BLaER1 (cell line): Measurements from ENCODE around the gene OPRD1.
"Not testable (repeated sequence)": the region's sequence is repeated elsewhere in the genome, so short reads cannot be mapped to it uniquely, and the experiment has no call there.

Source experiments
- H3K27ac ChIP-seq: shearing (Covaris generic); formaldehyde crosslinking; 2 replicates; pipeline ENCODE4 v1.8.1; 2022
- H3K27me3 ChIP-seq: shearing (Covaris generic); formaldehyde crosslinking; 2 replicates; pipeline ENCODE4 v1.8.1; 2022
- H3K36me3 ChIP-seq: shearing (Covaris generic); formaldehyde crosslinking; 2 replicates; pipeline ENCODE4 v1.8.1; 2022
- H3K4me1 ChIP-seq: shearing (Covaris generic); formaldehyde crosslinking; 2 replicates; pipeline ENCODE4 v1.8.1; 2022
- H3K4me2 ChIP-seq: shearing (Covaris generic); formaldehyde crosslinking; 2 replicates; pipeline ENCODE4 v1.8.1; 2022
- H3K4me3 ChIP-seq: shearing (Covaris generic); formaldehyde crosslinking; 2 replicates; pipeline ENCODE4 v1.8.1; 2022
- H3K9ac ChIP-seq: shearing (Covaris generic); formaldehyde crosslinking; 2 replicates; pipeline ENCODE4 v1.8.1; 2022
- H3K9me3 ChIP-seq: shearing (Covaris generic); formaldehyde crosslinking; 2 replicates; pipeline ENCODE4 v1.8.1; 2022
- H4K20me1 ChIP-seq: shearing (Covaris generic); formaldehyde crosslinking; 2 replicates; pipeline ENCODE4 v1.8.1; 2022
- Cebpa-rat ChIP-seq: shearing (Covaris generic); IDR thresholded peaks from 2 replicates; pipeline ENCODE4 v1.8.1; 2022

Gene OPRD1

DNA sequence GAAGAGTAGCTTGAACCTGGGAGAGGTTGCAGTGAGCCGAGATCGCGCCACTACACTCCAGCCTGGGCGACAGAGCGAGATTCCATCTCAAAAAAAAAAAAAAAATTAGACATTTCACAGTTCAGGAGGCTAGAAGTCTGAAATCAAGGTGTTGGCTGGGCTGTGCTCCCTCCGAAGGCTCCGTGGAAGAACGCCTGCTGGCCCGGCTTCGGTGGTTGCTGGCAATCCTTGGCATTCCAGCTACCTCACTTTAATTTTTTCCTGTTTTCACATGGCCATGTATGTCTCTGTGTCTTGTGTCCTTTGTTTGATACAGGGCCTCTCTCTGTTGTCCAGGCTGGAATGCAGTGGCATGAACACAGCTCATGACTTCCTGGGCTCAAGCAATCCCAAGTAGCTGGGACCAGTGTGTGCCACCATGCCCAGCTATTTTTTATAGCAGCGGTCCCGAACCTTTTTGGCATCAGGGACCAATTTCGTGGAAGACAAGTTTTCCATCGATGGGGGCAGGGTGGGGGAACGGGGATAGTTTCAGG, 24.5 kb downstream of the OPRD1 start:
- H3K27me3 ChIP-seq, result no peaks in the 10 kb centered on the region
- H4K20me1 ChIP-seq, result no peaks in the 10 kb centered on the region
- no peaks in the 10 kb centered on the region for H3K9me3 ChIP-seq
- no peak for TF ChIP-seq Cebpa-rat
- no peak overlapping the region for H3K9ac ChIP-seq
- H3K36me3 ChIP-seq, result no peaks in the 10 kb centered on the region
- H3K4me1 ChIP-seq, result no peaks in the 10 kb centered on the region
- no peak overlapping the region for H3K4me2 ChIP-seq
- no peak overlapping the region for H3K27ac ChIP-seq
- H3K4me3 ChIP-seq, result no peak overlapping the region

- TF ChIP-seq Cebpa-rat, result no peak
- Histone ChIP-seq H3K27me3 (no peaks in the 10 kb centered on the region), H3K27ac (no peak overlapping the region), H3K4me1 (peaks cover 5% of the 10 kb centered on the region), H3K4me2 (no peak overlapping the region), H4K20me1 (no peaks in the 10 kb centered on the region), H3K4me3 (no peak overlapping the region), H3K9ac (no peak overlapping the region), H3K9me3 (no peaks in the 10 kb centered on the region), H3K36me3 (no peaks in the 10 kb centered on the region)
Observed at GRCh38 chr1:28840928-28841544, 29.1 kb downstream of the OPRD1 start.

- H3K4me3 ChIP-seq, result no peak overlapping the region
- H3K4me1 ChIP-seq, result peaks cover 7% of the 10 kb centered on the region
- no peak for TF ChIP-seq Cebpa-rat
- H3K27me3 ChIP-seq, result no peaks in the 10 kb centered on the region
- H3K9ac ChIP-seq, result no peak overlapping the region
- no peaks in the 10 kb centered on the region for H3K36me3 ChIP-seq
- no peaks in the 10 kb centered on the region for H4K20me1 ChIP-seq
- no peaks in the 10 kb centered on the region for H3K9me3 ChIP-seq
- no peak overlapping the region for H3K27ac ChIP-seq
- H3K4me2 ChIP-seq, result peak overlapping the region; percentile 25
Observed at GRCh38 chr1:28845786-28846543, 34.0 kb downstream of the OPRD1 start.

- not testable (repeated sequence) for H3K27me3 ChIP-seq, H3K4me2 ChIP-seq, H3K4me3 ChIP-seq, H3K27ac ChIP-seq, H3K36me3 ChIP-seq, H3K4me1 ChIP-seq, H4K20me1 ChIP-seq, H3K9me3 ChIP-seq, H3K9ac ChIP-seq
Observed at GRCh38 chr1:28847207-28847606, 35.2 kb downstream of the OPRD1 start.

GRCh38 chr1:28848416-28848815, 36.4 kb downstream of the OPRD1 start:
- no peaks in the 10 kb centered on the region for H3K36me3 ChIP-seq
- no peaks in the 10 kb centered on the region for H4K20me1 ChIP-seq
- H3K4me2 ChIP-seq, result no peak overlapping the region
- no peaks in the 10 kb centered on the region for H3K9me3 ChIP-seq
- no peaks in the 10 kb centered on the region for H3K27me3 ChIP-seq
- no peak overlapping the region for H3K9ac ChIP-seq
- H3K4me1 ChIP-seq, result peaks cover 7% of the 10 kb centered on the region
- TF ChIP-seq Cebpa-rat, result no peak
- H3K4me3 ChIP-seq, result no peak overlapping the region
- no peak overlapping the region for H3K27ac ChIP-seq

- Histone ChIP-seq H4K20me1 (no peaks in the 10 kb centered on the region), H3K27ac (no peak overlapping the region), H3K36me3 (no peaks in the 10 kb centered on the region), H3K4me3 (no peak overlapping the region), H3K27me3 (no peaks in the 10 kb centered on the region), H3K4me1 (no peaks in the 10 kb centered on the region; the same call in 1 of the 2 replicates), H3K4me2 (no peak overlapping the region), H3K9me3 (no peaks in the 10 kb centered on the region), H3K9ac (no peak overlapping the region)
- TF ChIP-seq Cebpa-rat, result no peak
Observed at GRCh38 chr1:28853093-28853742, 41.2 kb downstream of the OPRD1 start.

DNA sequence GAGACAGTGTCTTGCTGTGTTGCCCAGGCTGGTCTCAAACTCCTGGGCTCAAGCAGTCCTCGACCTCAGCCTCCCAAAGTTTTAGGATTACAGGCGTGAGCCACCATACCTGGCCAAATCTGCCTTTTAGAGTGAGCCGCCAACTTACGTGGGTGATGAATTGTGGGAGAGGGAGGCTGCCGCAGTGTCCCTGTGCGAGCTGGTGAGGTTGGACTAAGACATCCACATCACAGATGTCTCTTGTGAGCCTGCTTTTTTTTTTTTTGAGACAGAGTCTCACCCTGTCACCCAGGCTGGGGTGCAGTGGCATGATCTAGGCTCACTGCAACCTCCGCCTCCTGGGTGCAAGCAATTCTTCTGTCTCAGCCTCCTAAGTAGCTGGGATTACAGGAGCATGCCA, 42.4 kb downstream of the OPRD1 start:
- not testable (repeated sequence) for H3K4me2 ChIP-seq, H3K27me3 ChIP-seq

DNA sequence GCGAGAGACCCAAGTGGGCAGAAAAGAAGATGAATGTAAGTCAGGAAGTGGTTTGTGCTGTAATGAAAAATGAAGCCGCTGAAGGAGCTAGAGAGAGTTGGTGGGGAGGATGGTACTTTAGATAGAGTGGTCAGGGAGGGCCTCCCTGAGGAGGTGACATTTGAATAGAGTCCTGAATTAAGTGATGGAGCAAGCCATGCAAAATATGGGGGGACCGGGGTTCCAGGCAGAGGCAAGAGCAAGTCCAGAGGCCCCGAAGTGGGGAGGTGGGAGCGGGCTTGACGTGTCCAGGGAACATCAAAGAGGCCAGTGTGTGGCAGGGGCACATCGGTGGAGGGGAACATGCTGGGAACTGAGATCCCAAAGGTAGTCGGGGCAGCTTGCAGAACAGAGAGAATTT, 43.1 kb downstream of the OPRD1 start:
- Histone ChIP-seq H3K27me3 (no peaks in the 10 kb centered on the region), H3K9ac (no peak overlapping the region), H3K4me1 (no peaks in the 10 kb centered on the region; the same call in 1 of the 2 replicates), H4K20me1 (no peaks in the 10 kb centered on the region), H3K36me3 (no peaks in the 10 kb centered on the region), H3K9me3 (no peaks in the 10 kb centered on the region), H3K27ac (no peak overlapping the region), H3K4me2 (no peak overlapping the region), H3K4me3 (no peak overlapping the region)
- TF ChIP-seq Cebpa-rat, result no peak

More for the DNA sequence above, 42.4 kb downstream of the OPRD1 start:
- H4K20me1 ChIP-seq, H3K4me1 ChIP-seq, H3K36me3 ChIP-seq, H3K27ac ChIP-seq, H3K9ac ChIP-seq, H3K9me3 ChIP-seq, H3K4me3 ChIP-seq: not testable (repeated sequence)

DNA sequence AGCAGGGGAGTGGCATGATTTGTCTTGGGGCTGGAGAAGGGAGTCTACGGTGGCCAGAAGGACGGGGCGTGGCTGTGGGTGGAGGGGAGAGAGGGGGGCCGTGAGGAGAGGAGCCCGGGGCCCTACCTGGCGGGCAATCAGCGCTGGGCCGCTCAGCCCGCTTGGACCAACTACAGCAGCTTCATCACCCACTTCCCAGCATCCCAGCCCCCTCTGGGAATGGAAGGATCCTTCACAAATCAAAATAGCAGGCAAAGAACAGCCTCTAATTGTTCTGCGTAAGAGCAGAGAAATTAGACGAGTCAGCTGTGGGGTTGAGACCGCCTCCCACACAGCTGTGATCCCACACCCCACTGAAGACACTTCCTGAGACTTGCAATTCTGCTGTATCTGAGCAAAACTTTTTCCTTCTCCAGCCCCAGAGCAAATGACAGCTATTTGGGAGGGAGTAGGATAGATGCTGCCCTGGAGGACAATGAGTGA, 43.5 kb downstream of the OPRD1 start:
- no peak overlapping the region for H3K4me3 ChIP-seq
- H3K4me1 ChIP-seq, result no peaks in the 10 kb centered on the region; the same call in 1 of the 2 replicates
- no peak overlapping the region for H3K4me2 ChIP-seq
- no peaks in the 10 kb centered on the region for H3K27me3 ChIP-seq
- H4K20me1 ChIP-seq, result no peaks in the 10 kb centered on the region
- no peaks in the 10 kb centered on the region for H3K9me3 ChIP-seq
- H3K27ac ChIP-seq, result no peak overlapping the region
- TF ChIP-seq Cebpa-rat, result no peak
- H3K9ac ChIP-seq, result no peak overlapping the region
- H3K36me3 ChIP-seq, result no peaks in the 10 kb centered on the region

- Histone ChIP-seq H3K4me2 (no peak overlapping the region), H3K27me3 (no peaks in the 10 kb centered on the region), H3K9me3 (no peaks in the 10 kb centered on the region), H3K4me3 (no peak overlapping the region), H3K9ac (no peak overlapping the region), H3K27ac (no peak overlapping the region), H3K4me1 (no peaks in the 10 kb centered on the region; the same call in 1 of the 2 replicates), H4K20me1 (no peaks in the 10 kb centered on the region), H3K36me3 (no peaks in the 10 kb centered on the region)
- TF ChIP-seq Cebpa-rat, result no peak
Observed at GRCh38 chr1:28855969-28856368, 44.0 kb downstream of the OPRD1 start.
